GM19372 (cell line): ENCODE data around the gene VSTM2B.

Source experiments
- ATAC-seq: cut with Tn5 transposase; IDR thresholded peaks from one replicate; pipeline ENCODE4 v1.9.1; 2021; ENCODE audit warnings: mild to moderate bottlenecking, low read depth, moderate library complexity; ENCODE audit not compliant: unreplicated experiment

Gene VSTM2B

GRCh38 chr19:29528946-29529645, 3.3 kb downstream of the VSTM2B start:
- ATAC-seq = no peak

- ATAC-seq = no peak
Observed at GRCh38 chr19:29529646-29530539, 4.1 kb downstream of the VSTM2B start.

GRCh38 chr19:29530540-29531457, 5.0 kb downstream of the VSTM2B start:
- ATAC-seq = no peak

- no peak for ATAC-seq
Observed at GRCh38 chr19:29531458-29532025, 5.7 kb downstream of the VSTM2B start.

- ATAC-seq = no peak
Observed at GRCh38 chr19:29532097-29532496, 6.3 kb downstream of the VSTM2B start.

GRCh38 chr19:29532956-29533355, 7.2 kb downstream of the VSTM2B start:
- no peak for ATAC-seq

GRCh38 chr19:29533578-29534544, 8.1 kb downstream of the VSTM2B start:
- ATAC-seq = no peak

GRCh38 chr19:29535214-29535831, 9.5 kb downstream of the VSTM2B start:
- no peak for ATAC-seq

- no peak for ATAC-seq
Observed at GRCh38 chr19:29535984-29536508, 10.3 kb downstream of the VSTM2B start.

GRCh38 chr19:29537181-29537580, 11.4 kb downstream of the VSTM2B start:
- no peak for ATAC-seq

GRCh38 chr19:29537601-29538000, 11.8 kb downstream of the VSTM2B start:
- no peak for ATAC-seq

GRCh38 chr19:29538146-29538545, 12.4 kb downstream of the VSTM2B start:
- no peak for ATAC-seq

- no peak for ATAC-seq
Observed at GRCh38 chr19:29538651-29539050, 12.9 kb downstream of the VSTM2B start.

- ATAC-seq = no peak
Observed at GRCh38 chr19:29539131-29539530, 13.3 kb downstream of the VSTM2B start.

- ATAC-seq = no peak
Observed at GRCh38 chr19:29539670-29540069, 13.9 kb downstream of the VSTM2B start.

- no peak for ATAC-seq
Observed at GRCh38 chr19:29540114-29540513, 14.3 kb downstream of the VSTM2B start.

GRCh38 chr19:29541473-29542253, 15.9 kb downstream of the VSTM2B start:
- no peak for ATAC-seq

- ATAC-seq = no peak
Observed at GRCh38 chr19:29542327-29542726, 16.5 kb downstream of the VSTM2B start.
